HG03280 (cell line): ENCODE data around the gene C1orf21.

ENCODE experiments used
- ATAC-seq: cut with Tn5 transposase; IDR thresholded peaks from one replicate; pipeline ENCODE4 v1.9.1; 2021; ENCODE audit warnings: mild to moderate bottlenecking, moderate library complexity; ENCODE audit not compliant: unreplicated experiment

The C1orf21 gene

DNA sequence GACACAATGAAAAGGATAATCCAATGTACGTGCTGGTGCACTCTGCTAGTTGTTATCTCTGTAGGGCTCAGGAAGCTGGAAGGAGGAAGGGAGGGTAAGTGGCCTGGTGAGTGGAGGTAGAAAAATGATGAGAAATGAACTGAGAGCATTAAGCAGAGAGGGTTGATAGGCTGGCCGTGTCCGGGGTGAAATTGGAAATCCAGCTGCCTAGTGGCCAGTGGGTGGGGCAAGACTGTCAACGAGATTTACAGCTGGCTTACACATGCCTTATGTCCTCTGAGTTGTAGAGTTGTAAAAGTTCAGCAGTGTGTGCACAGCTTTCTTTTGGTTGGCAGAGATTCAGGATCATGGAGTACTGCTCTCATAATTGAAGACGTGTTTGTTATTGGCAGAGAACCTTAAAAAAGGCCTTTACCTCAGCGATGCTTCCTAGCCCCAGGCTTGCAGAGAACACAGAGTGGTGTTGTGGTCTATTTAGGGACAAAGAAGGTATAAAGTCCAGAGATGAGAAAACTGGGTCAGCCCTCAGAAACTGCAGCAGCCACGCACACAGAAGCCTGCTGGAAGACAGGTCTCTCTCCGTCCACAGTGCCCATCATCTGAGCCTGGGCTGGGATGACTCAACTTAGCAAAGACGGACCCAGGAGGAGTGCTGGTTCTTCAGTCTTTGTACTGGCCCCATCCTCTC is 235.5 kb downstream of the C1orf21 start:
- no peak for ATAC-seq

DNA sequence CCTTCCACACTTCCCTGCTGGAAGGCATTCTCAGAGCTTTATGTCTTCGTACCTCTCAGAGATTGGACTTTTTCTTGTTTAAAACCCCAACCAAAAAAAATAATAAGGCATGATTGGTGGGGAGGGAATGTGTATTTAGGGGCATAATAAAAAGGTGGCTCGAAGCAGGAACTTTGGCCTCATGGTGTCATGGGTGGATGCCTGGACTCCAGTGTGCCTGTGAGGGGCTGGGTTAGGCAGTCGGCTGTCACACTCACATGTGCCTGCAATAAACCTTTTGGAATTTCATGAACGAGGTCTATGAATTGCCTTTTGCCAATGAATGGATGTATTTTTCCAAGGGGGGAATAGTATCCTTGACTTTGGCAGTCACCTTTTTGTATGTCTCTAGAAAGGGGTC is 236.6 kb downstream of the C1orf21 start:
- ATAC-seq, result no peak

DNA sequence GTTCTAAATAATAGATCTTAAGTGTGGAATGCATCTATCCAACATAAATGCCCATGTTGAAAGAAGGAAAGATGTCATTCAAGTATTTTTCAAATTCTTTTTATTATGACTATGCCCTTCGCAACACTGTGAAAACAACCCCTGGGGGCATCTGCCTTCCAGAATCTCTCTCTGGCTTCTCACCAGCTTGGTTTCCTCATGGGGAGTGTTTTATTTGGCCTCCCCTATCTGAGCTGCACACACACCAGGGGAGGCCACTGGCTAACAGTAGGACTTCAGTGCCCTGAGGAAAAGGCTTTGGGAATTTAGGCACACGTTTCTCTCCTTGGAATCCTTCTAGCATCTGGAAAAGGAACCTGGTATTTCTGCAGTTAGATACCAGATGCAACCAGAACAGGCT is 237.2 kb downstream of the C1orf21 start:
- ATAC-seq, result no peak

DNA sequence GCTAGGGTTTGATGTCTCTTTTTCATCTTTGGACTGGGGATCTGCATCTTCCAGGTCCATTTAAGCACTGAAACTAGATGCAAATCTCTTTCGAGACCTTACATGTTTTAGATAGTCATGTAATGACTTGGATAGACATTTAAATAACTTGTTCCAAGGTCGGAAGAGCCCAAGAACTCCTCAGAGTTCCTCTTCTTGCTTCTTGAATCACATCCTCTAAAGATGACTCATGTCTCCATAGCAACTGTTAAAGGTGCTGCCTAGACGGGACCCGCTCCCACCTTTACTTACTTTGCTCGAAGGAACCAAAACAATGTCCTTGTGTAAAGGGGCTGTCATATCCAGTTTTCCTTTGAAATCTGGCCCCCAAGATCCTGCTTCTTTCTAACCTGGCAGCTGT is 237.8 kb downstream of the C1orf21 start:
- no peak for ATAC-seq

DNA sequence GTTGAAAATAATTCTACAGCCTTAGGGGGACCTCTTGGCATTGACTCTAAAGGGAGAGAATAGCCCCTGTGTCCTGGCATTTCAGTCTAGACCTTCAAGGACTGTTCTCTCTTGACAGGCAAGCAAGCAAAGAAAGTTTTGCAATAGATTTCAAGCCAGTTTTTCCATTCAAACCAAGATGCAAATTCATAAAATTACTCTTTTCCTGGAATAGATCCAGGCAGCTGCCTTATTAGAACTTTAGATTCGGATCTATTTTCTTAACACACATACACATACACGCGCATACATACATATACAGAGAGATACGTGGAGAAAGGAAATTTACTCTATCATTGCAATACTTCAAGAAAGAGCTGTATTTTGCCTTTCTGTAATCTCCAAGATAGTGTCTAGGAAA is 238.4 kb downstream of the C1orf21 start:
- no peak for ATAC-seq

DNA sequence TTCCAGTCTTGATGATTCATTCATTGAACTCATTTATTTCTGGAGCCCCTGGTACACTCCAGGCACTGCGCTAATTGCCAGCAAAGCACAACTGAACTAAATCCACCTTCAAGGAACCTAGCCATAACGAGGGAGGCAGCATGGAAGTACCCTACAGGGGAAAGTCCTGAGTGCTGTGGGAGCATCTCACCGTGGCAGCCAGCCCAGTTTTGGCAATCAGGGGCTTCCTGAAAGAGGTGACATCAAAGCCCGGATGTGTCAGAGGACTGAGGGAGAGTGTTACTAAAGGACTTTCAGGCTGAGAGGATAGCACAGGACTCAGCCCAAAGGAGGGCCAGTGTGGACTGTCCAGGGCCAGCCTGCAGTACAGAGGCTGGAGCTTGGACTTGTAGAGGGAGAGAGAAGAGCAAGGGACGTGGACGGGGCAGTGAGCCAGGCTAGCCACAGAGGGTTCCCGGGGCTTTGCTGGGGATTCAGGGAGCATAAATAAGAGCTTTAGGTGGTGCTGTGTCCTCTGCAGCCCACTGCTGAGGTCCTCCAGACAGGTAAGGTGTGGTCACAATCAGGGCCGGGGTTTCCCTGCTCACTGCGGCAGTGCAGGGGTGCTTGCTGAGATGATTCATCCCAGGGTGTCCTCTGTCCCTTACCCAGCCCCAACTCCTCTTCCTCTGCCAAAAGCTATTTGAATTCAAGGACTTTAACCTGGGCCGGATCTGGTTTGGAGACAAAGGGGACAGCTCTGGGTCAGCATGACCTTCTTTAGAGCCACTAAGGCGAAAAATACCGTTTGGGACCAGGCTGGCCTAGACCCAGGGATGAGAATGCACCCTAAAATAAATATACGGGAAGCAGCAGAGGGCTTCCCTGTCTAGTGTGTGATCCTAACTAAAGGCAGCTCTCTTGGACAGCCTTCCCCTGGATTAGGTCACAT is 239.5 kb downstream of the C1orf21 start:
- ATAC-seq, result no peak

DNA sequence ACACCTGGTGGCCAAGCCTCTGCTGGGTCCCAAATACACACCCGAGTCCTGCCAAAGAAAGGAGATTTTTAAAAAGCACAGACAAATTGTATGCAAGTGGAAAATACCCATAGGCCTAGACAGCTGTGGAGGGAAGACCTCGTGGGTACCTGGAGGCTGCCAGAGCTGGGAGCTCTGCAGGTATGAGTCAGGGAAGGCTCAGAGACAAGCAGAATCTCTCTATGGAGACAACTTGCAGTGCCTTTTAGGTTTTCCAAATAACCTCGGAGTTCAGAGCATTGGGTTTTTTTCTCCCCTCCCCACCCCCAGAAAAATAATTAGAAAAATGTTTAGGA is 240.1 kb downstream of the C1orf21 start:
- ATAC-seq, result no peak

DNA sequence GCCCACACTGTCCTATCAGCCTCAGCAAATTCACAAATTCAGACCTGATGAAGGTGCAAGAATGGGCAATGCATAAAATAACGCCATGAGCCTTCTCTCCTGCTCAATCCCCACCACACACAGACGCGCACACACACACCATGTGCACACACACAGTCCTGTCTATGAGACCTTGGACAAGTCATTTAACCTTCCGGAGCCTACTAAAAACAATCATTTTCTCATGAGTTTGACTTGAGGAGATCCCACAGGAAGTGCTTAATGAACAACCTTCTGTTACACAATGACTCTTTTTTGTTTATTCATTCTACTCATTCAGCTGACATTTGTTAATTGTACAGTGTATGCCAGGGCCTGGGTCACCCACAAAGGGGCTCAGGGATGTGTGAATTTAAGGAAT is 242.4 kb downstream of the C1orf21 start:
- no peak for ATAC-seq

DNA sequence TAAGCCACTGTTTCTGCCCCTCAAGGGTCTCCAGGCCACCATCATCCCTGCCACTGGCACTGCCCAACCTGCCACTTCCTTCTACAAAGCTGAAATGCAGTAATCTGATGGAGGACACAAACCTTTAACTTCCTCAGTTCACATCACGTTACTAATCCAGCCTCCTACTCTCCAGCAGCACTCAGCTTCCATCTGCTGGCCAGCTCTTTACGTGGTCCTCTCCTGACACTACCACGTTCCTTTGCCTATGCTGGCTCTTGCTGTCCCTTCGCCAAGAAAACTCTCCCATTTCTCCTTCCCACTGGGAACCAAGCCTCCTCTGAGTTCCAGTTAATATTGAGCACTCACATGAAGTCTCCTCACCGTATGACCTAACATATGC is 243.8 kb downstream of the C1orf21 start:
- ATAC-seq, result no peak

DNA sequence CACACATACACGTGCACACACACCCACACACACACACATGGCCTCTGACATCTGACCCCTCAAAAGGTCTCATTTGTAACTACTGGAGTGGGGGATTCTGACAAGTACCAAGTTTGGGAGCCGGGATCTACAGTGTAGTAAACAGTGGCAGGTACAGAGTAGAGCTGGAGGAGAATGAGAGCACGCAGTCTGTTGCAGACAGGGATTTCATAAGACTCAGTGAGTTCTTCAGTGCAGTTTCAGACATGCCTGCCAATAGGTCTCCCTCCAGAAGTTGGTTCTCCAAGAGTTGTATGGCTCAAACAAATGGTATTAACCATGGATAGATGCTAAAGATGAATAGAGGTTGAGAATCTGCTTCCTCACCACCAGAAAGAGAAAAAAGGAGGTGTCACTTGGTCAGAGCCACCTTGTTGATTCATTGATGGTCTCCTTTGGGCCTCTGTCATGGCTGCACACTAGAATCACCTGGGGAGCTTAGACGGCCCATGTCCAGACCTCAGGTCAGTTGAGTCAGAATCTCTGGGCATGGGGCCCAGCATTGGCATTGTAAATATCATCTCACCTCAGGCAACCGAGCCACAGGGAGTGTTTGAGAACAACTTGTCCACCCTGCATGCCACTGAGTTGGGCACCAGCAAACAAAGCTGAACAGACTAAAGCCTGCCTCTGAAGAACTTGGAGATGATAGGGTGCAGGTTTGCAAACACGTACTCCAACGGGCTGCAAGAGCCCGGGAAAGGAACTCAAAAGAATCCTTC is 245.8 kb downstream of the C1orf21 start:
- ATAC-seq, result no peak

DNA sequence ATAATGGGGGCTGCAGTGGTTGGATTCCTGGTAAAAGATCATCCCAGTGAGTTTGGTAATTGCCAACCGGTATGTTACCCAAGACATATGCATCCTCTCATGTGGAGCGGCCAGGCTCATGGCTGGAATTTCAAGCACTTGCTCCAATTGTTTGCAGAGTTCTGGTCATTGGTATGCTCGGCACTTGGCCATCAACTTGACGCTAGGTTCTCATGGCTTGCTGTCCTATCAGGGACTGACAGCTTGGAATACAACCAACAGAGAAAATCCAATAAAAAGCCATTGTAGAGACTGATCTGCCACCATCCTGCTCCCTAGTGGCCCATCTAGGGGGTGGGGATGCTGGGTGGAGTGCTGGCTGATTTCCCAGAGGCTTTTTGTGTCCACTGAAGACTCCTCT is 247.0 kb downstream of the C1orf21 start:
- no peak for ATAC-seq

DNA sequence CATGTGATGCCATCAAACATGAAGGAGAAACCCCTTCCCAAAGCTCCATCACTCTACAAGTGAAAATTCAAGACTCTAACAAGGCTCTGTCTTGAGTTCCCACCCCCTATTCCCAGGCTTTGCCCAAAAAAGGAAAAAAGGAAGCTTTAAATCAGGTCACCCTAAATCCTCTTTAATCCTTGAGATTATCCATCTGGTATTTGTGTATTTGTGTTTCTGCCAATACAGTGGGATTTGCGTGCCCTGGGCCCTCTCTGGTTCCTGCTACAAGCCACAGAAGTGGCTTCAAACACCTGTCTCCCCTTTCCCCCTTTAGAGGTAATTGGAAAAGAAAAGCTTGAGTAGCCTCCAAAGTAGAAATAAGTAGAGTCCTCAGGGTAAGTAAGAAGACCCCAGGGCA is 247.5 kb downstream of the C1orf21 start:
- no peak for ATAC-seq

DNA sequence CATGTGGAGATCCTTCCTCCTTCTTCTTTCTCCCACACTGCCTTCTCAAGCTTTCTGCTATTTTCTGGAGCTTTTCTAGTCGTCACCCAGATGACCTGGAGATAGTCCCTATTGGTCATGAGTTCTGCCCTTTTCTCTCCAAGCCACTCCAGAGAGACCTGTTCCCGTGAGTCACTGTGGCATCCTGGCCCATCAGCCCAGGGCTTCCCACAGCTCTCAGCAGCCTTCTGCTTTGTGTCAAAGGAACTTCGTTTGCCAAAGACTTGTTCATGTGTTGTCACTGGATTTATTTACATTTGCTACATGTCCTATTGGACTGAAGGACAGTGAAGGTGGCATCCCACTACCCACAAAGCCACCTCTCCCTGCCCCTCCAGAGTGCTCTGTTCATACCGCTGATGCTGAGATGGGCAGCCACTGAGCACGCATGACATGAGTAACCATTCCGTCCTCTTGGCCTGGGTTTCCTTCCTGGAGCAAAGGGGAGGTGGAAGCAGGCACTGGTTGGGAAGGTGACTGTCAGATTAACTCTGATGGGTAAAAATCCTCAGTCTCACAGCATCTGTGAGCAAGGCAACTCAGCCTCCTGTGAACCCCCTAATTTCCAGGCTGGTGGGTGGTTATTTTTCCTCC is 248.6 kb downstream of the C1orf21 start:
- no peak for ATAC-seq

DNA sequence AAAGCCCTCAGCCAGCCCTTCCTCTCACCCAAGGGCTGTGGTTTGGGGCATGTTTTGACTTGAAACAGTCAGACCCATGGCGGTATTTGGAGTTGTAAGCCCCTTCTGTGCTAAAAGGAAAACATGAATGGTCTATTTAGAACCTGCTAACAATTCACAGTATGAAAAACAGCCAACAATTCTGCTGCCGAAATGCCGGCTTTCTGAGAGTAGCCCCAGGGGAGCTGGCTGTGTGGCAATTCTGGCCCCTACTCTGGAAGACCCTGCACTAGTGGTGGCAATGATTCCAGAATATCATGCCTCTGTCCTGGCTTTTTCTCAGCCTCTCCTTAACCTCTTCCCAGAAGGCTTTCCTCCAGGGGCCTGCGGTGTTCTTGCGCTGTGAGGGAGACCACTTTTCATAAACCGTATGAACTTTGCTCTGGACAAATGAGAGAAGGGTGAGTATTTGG is 249.2 kb downstream of the C1orf21 start:
- ATAC-seq, result no peak

DNA sequence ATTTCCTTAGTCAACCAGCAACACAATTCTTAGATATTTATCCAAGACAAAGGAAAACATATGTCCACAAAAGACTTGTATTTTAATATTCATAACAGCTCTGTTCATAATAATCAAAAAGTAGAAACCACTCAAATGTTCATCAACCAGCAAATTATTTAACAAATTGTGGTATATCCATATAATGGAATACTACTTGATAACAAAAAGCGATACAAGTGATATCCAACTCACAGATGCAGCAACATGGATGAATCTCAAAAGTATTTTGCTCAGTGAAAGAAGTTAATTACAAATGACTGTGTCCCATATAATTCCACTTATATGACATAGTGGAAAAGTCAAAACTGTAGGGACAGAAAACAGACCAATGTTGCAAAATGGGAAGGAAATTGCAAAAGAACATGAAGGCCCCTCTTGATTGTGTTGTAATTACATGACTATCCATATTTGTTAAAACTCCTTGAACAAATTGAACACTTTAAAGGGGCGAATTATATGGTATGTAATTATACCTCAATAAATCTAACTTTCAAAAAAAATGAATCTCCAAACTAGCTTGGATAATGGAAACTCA is 250.9 kb downstream of the C1orf21 start:
- no peak for ATAC-seq

DNA sequence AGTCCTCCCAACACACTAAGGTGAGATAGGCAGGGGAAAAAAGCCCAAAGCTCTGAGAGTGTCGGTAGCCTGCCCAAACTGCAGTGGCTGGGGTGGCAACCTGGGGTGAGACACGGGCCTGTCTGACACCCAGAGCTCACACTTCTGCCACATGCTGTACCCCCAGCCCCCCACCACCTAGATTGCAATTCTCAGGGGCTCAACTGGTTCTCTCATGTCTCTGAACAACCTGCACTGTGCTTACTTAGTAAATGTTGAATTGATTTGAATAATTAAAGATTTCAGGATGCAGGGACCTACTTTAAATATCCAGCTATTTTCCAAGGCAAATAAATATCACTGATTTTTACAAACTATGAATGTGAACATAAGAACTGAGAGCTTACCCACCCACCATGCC is 252.4 kb downstream of the C1orf21 start:
- no peak for ATAC-seq

DNA sequence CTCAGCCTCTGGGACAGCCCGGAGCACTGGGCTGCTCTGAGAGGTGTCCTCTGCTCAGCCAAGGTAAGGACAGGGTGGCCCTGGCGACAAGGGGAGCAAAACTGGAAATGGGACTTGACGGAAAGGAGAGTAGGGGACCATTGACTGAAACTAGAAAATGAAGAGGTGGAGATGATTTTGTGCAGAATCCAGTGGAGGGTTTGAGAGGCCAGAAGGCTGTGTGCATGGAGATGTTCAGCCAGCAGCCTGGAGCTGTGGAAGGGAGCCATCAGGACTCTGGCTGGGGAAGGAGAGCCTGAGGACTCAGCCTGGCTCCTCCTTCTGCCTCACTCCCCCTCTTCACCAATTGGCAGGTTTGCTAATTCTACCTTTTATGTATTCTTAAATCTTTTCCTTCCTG is 253.7 kb downstream of the C1orf21 start:
- ATAC-seq, result no peak

DNA sequence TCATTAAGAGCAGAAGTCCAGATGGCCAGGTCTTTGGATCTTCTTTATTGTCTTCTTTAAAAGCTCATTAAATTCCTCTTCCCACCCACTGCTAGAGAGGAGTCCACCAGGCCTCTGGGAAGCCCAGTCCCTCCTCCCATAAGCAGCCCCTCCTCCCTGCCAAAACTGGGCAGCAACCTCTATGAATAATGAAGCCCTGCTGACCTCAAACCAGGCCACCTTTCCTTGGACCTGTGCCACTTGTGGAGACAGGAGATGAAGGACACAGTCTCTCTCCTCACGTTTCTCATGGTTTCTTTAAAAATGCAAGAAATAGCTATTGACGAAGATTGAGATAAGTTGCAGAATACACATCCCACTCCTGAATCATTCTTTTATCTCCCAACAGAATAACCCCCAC is 255.1 kb downstream of the C1orf21 start:
- no peak for ATAC-seq

DNA sequence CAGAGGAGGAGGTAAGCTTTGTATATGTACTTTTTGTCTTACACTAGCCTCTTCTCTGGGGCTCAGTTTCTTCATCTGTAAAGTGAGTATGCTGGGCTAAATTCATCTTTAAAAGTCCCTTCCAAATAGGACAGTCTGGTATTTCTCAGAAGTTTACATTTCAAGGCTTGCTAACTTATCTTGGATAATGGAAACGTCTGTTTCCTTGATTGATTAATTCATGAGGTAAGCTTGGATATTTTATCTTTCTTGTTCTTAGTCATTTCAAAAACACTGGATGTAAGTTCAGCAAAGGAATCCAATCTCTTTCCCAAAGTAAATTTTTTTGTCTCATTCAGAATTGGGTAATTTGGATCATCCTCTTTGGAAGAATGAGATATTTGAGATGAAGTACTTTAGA is 256.8 kb downstream of the C1orf21 start:
- ATAC-seq, result no peak

DNA sequence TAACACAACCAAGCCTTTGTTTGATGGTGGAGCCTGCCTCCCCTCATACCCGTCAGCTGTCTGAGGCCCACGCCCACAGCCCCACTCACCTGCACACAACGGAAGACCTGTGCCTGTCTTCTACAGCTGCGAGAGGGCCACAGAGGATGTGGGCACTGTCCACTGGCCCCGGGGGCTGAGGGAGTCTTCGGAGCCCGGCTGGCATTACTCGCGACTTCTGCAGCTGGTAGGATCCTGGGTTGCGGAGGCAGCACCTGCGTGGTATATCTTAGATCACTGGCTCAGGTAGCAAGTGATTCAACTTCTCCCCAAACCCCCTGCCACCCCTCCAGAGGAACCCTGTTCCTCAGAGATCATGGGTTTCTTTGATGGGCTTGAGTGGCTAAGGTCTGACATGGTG is 257.9 kb downstream of the C1orf21 start:
- no peak for ATAC-seq

DNA sequence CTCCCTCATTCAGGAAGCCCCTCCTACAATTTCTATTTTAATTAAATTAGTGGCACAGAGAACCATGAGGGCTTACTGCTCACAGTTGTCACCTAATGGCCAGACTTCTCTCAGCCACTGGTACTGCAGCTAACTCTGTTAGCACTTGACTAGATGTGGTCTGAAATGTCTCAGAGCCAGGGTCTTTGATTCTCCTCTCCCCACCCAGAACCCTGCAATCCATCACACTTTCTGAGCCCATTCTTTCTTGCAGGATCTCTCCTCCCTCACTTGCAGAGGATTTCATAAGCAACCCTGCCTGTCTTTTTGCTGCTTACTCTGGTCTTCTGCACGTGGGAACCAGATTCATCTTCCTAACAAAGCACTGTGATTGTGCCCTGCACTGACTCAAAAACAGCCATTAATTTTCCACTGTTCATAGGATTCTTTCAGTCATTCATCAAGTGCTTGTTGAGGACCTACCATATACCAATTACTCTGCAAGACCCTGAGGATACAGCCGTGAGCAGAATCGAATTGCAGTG is 259.4 kb downstream of the C1orf21 start:
- no peak for ATAC-seq
